MG63 (cell line): ENCODE data around the gene INHA. TPM values are rescaled to one million over a fixed set of nuclear protein-coding genes. Genes with fewer than 3 reads are reported as not detected.

Experiments
- DNase-seq: peaks from one replicate; pipeline ENCODE4 v3.0.0-alpha.2; 2020
- H3K27me3 ChIP-seq: fragments of 250-450 bp; sonication (Bioruptor Pico); 2 replicates; pipeline ENCODE4 v1.5.1; 2020; ENCODE audit warnings: mild to moderate bottlenecking, moderate library complexity
- H3K36me3 ChIP-seq: fragments of 250-450 bp; sonication (Bioruptor Pico); 2 replicates; pipeline ENCODE4 v1.5.1; 2020; ENCODE audit warnings: mild to moderate bottlenecking, moderate library complexity
- H3K4me3 ChIP-seq: fragments of 250-450 bp; sonication (Bioruptor Pico); 2 replicates; pipeline ENCODE4 v1.5.1; 2020; ENCODE audit warnings: mild to moderate bottlenecking, moderate library complexity
- H3K9me3 ChIP-seq: fragments of 250-450 bp; sonication (Bioruptor Pico); 2 replicates; pipeline ENCODE4 v1.5.1; 2020; ENCODE audit warnings: mild to moderate bottlenecking, moderate library complexity
- total RNA-seq: library from RNA; depleted of rRNA; stranded (reverse); fragments of >200 nt; shearing (Covaris generic); gene quantifications from 2 replicates; pipeline ENCODE4 v1.2.3, GENCODE V29; 2014; ENCODE audit warnings: low replicate concordance

INHA gene
- total RNA-seq, 1 experiment from 2014 or later, result not detected

DNA sequence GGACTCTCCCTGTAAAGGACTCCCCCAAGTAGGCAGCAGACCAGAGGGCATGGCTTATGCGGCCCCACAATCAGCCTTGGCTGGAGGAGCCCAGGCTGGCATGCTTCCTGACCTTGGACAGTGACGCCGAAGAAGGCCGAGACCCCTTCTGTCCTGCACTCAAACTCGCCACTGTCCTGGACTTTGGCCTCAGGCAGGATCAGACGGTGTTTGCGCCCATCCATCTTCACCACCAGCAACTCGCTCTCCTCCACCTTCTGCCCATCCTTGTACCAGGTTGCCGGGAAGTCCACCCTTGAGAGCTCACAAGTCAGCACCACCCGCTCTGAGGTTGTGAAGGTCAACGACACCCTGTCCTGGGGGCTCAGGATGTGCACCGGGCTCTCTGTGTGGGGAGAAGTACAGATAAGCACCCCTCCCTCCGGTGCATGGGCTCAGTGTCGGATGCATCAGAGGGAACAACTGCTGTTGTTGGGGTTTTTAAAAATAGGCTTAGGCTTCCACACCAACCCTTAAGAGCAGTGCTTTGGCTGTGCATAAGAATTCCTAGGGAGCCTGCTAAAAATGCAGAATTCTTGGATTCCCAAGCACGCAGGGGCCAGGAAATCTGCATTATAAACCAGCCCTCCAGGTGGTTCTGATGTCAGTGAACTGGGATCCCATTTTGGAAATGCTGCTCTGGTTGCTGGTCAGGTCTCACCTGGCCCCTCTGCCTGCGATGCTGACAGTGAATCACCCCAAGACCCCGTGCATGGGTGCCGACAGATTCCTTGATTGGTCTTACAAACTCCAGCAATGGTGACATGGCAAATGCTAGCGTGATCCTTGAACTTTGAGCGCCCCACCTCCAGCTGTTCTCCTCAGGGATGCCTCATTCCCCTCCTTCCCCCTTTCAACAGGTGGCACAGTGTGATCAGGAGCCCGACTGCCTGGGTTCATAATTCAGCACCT, 6.7 kb upstream of the INHA start:
- Histone ChIP-seq H3K36me3 (peaks cover 14% of the 10 kb centered on the region), H3K4me3 (no peak overlapping the region), H3K9me3 (no peaks in the 10 kb centered on the region), H3K27me3 (no peaks in the 10 kb centered on the region)
- DNase-seq, result no peak

DNA sequence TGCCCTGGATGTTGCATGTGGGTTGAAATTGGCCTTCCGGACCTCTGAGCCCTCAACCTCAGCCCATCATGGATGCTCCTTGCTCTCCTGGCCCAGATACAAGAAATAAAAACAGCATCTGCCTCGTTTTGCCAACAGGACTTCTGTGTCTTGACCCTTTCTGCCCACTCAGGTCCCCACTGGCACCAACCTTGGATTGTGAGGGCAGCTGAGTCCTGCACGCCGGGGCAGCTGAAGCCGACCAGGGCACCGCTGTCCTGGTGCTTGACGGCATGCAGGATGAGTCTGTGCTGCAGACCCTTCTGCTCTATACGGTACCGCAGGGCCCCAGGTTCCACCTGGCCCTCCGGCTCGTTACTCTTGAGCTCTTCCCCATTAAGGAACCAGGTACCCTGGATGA, 5.5 kb upstream of the INHA start:
- Histone ChIP-seq H3K36me3 (peaks cover 14% of the 10 kb centered on the region), H3K9me3 (no peaks in the 10 kb centered on the region), H3K4me3 (no peak overlapping the region), H3K27me3 (no peaks in the 10 kb centered on the region)
- no peak for DNase-seq

DNA sequence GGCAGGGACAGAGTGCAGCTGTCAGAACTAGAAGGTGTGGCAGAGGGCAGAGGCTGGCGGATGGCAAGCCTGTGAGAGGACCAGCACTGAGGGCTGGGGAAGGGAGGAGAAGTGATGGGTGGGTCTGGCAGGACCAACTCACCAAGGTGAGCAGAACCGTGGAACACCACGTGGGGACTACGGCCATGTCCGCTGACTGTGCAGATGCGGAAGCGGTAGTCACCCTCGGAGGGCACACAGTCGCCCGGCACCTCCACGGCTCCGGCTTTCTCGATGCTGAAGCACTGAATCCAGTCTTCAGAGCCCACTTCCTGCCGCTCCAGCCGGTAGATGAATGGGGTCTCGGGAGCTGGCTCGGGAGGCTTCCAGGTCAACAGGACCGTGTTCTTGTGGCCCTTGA, 5.0 kb upstream of the INHA start:
- Histone ChIP-seq H3K4me3 (no peak overlapping the region), H3K9me3 (no peaks in the 10 kb centered on the region), H3K36me3 (peaks cover 14% of the 10 kb centered on the region), H3K27me3 (no peaks in the 10 kb centered on the region)
- no peak for DNase-seq

DNA sequence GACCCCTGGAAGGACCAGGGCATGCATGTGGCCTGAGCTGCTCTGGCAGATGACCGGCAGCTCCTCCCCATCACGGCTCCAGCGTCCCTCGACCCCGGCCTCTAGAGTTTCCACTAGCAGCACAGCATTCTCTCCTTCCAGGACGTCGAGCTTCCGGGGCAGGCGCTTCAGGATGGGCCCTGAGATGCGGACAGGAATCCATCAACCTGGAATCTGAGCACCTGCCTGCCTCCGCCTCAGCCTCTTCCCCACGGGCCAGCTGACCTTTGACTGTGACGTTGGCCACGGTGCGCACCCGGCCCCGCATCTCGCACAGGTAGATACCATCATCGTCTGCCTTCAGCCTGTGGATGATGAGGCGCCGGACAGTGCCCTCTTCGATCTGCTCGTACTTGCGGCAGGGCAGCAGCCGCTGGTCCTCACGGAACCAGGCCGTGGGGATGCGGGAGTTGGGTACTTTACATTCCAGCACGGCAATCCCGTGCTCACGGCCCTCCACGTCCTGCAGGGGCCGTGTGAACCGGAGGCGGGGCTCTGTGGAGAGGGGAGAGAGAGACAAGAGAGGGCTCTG, 4.2 kb upstream of the INHA start:
- H3K27me3 ChIP-seq, result no peaks in the 10 kb centered on the region
- no peaks in the 10 kb centered on the region for H3K9me3 ChIP-seq
- H3K4me3 ChIP-seq, result no peak overlapping the region
- DNase-seq, result no peak
- peaks cover 14% of the 10 kb centered on the region for H3K36me3 ChIP-seq

DNA sequence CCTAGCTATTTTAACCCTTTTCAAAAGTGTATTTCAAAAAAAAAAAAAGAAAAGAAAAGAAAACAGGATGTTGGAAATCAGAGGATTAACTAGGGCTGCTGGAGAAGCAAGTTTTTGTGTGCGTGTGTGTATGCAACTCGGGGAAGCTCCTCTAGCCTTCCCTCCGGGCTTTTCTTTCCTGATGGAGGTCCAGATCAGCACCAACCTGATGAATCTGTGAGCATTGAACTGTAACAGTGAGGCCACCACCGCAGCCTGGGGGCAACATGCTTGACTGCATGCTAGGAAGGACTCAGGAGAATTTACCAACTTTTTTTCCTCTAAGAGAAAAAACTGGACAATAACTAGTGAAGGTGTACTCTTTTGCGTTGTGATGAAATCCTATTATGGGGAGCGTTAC, 3.1 kb upstream of the INHA start:
- H3K4me3 ChIP-seq, result no peak overlapping the region
- peaks cover 14% of the 10 kb centered on the region for H3K36me3 ChIP-seq
- H3K9me3 ChIP-seq, result no peaks in the 10 kb centered on the region
- no peaks in the 10 kb centered on the region for H3K27me3 ChIP-seq
- no peak for DNase-seq

DNA sequence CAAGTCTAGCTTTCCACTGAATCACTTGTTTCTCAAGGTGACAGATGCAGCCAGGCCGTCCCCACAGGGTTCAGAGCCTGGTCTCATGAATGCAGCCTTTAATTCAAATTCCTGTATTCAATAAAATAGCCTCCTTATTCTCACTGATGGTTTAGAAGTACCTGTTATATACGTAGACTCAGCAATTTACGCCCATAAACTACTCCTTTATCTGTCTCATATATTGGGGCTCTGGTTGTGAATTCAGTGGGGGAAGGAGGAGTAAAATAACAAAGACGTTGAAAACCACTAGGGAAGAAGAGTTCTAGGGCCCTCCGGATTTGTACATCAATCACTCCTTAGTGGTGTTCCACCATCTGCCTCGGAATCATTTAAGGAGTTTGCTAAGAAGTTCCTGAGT, 2.5 kb upstream of the INHA start:
- Histone ChIP-seq H3K4me3 (peak overlapping the region; percentile 69), H3K27me3 (no peaks in the 10 kb centered on the region), H3K9me3 (no peaks in the 10 kb centered on the region), H3K36me3 (peaks cover 14% of the 10 kb centered on the region)
- DNase-seq, result no peak

DNA sequence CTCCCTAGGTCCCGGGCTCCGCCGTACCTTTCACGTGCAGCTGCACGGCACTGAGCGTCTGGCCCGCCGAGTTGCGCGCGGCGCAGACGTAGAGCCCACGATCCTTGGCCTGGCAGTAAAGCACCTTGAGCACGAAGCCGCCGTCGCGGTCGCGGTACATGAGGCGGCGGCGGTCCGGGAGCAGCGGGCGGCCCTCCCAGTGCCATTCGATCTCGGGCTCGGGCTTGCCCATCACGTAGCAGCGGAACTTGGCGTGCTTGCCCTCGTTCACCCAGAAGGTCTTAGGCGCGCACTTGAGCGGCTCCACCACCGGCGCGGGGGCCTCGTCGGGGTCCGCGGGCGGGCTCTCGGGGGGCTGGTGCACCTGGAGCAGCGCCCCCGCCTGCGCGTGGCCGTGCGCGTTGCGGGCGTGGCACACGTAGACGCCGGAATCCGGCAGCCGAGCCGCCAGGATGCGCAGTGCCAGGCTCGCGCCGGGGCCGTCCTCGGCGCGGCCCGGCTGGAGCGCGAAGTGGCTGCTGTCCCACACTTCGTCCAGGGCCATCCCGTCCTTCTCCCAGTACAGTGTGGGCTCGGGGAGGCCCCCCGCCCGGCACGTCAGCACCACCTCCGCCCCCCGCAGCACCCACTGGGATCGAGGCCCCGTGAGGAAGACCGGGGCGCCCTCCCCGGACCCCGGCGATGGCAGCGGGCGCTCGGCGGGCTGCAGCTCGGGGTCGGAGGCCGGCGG, 1.8 kb upstream of the INHA start:
- Histone ChIP-seq H3K36me3 (peaks cover 14% of the 10 kb centered on the region), H3K27me3 (no peaks in the 10 kb centered on the region)

DNA sequence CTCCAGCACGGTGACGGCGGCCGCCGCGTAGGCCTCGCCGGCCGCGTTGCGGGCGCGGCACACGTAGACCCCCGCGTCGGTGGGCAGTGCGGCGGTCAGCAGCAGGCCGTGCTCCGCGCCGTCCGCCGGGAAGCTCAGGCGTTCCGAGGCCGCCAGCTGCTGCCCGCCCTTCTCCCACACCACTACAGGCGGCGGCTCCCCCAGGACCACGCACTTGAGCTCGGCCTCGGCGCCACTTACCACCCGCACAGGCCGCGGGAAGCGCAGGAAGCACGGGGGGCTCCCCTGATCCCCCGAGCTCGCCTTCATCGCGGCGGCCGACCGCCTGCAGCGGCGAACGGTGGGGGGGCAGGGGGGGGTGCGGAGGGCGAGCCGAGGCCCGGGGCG, 1.2 kb upstream of the INHA start:
- DNase-seq, result peak; percentile 22

More for the DNA sequence above, 1.8 kb upstream of the INHA start:
- Histone ChIP-seq H3K4me3 (peak overlapping the region; percentile 69), H3K9me3 (no peaks in the 10 kb centered on the region)
- DNase-seq, result peak; percentile 53

DNA sequence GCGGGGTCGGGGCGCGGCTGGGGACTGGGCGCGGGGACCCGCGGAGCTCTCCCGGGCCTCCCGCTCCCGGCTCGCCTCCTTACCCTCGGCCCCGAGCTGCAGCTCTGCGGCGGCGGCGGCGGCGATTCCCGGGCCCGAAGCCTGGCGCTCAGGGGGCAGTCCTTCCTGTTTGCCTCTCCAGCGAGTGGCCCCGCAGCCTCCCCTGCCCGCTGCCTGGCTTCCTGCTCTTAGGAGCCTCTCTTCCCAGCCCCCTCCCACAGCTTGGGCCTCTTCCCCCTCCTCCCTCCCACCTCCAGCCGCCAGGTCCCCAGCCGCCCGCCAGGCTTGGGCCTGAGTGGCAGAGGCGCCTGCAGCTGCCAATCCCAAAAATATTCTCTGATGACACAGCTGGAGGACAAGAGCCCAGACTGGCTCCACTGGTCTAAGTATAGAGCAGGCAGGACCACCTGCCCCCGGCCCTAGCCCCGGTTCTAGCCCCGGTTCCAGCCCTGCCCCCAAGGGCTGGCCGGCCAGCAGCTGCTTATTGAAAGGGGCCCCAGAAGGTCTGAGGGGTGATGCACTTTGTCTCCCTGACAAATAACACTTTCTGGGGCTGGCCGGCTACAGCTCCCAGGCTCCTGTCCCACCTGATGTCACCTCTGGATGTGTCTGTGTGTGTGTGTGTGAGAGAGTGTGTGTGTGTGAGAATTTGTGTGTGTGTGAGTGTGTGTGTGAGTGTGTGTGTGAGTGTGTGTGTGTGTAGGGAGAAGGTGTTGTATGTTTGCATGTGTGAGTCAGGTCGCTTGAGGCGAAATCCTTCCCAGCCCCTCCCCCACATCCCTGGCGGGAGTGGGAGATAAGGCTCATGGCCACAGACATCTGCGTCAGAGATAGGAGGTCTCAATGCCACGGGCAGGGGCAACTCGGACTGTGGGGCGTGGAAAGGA, 536 bp upstream of the INHA start, which contains the start of gene OBSL1:
Gene OBSL1 (minus strand): TSS at position 229 of the 926 bp plus-strand sequence. CDS start 307 bp downstream, outside the sequence.
- Histone ChIP-seq H3K9me3 (no peaks in the 10 kb centered on the region), H3K36me3 (peaks cover 14% of the 10 kb centered on the region), H3K27me3 (no peaks in the 10 kb centered on the region), H3K4me3 (peak within 1 kb of the TSS; percentile 69)
- peak; percentile 89 for DNase-seq

More for the DNA sequence above, 1.2 kb upstream of the INHA start:
- no peaks in the 10 kb centered on the region for H3K27me3 ChIP-seq
- H3K36me3 ChIP-seq, result peaks cover 14% of the 10 kb centered on the region
- no peaks in the 10 kb centered on the region for H3K9me3 ChIP-seq
- peak overlapping the region; percentile 69 for H3K4me3 ChIP-seq

DNA sequence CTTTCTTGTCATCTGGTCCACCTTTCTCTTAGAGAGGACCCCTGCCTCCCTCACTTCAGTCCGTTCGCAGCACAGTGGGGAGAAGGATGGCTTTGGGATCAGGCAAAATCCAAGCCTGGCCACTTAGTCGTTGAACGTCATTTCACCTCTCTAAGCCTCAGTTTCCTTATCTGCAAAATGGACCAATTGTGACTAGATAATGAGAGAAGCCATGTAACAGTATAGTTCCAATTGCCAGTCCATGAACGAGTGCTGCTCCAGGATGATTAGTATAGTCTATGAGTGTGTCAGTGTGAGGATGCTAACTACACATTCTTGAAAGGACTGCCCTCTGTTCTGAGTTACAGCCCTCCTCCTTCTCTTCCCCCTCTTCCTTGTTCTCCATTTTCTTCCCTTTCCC, 1.1 kb downstream of the INHA start:
- DNase-seq, result no peak
- Histone ChIP-seq H3K4me3 (no peak overlapping the region), H3K9me3 (no peaks in the 10 kb centered on the region), H3K27me3 (no peaks in the 10 kb centered on the region), H3K36me3 (peaks cover 14% of the 10 kb centered on the region)

DNA sequence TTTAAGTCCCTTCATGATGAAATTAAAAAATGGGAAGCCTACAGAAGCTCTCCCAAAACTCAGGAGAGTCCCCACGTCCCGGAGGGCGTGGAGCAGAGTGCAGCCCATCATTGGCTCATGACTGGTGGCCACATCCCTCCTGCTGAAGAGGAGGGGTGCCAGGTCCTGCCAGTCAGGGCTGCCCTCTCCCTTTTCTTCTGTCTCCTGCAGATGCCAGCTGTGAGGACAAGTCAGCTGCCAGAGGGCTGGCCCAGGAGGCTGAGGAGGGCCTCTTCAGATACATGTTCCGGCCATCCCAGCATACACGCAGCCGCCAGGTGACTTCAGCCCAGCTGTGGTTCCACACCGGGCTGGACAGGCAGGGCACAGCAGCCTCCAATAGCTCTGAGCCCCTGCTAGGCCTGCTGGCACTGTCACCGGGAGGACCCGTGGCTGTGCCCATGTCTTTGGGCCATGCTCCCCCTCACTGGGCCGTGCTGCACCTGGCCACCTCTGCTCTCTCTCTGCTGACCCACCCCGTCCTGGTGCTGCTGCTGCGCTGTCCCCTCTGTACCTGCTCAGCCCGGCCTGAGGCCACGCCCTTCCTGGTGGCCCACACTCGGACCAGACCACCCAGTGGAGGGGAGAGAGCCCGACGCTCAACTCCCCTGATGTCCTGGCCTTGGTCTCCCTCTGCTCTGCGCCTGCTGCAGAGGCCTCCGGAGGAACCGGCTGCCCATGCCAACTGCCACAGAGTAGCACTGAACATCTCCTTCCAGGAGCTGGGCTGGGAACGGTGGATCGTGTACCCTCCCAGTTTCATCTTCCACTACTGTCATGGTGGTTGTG, 2.6 kb downstream of the INHA start:
- DNase-seq, result no peak
- Histone ChIP-seq H3K36me3 (peaks cover 4% of the 10 kb centered on the region), H3K9me3 (no peaks in the 10 kb centered on the region), H3K27me3 (no peaks in the 10 kb centered on the region), H3K4me3 (no peak overlapping the region)

DNA sequence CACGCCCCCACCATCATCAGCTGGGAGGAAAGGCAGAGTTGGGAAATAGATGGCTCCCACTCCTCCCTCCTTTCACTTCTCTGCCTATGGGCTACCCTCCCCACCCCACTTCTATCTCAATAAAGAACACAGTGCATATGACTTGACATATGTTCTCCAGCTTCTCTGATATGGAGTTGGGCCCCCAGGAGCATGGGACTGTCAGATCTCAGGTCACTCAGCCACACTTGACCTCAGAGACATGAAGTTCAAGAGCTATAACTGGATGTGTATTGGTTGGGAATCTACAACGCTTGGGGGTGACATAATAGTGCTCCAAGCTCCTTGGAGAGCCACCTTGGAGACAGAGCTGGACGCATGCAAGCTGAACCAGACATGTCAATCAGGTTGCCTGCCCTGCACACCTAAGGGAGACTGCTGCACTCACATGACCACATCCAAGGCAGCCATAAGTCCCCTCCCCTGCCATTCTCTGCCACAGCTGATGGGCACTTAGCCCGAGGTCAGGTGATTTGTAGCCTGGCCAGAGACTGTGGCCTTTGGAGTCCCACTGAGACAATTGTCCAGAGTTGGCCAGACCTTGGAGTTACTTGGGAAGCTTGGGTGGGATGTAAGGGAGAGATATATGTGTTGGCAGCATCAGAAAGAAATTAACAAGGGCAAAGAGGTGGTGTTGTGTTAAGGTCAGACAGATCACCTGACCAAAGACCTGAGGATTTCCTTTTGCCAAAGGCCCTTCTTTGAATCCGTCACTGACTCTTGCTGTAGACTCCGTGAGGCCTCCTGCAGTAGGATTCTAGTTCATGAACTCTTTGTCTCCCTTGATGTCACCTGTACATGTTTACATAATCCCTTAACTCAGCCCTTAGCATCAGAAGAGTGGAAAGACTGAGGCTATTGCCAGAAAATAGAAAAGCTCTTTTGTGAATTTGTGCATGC, 3.7 kb downstream of the INHA start:
- Histone ChIP-seq H3K4me3 (no peak overlapping the region), H3K27me3 (no peaks in the 10 kb centered on the region), H3K36me3 (no peaks in the 10 kb centered on the region), H3K9me3 (no peaks in the 10 kb centered on the region)
- DNase-seq, result no peak

DNA sequence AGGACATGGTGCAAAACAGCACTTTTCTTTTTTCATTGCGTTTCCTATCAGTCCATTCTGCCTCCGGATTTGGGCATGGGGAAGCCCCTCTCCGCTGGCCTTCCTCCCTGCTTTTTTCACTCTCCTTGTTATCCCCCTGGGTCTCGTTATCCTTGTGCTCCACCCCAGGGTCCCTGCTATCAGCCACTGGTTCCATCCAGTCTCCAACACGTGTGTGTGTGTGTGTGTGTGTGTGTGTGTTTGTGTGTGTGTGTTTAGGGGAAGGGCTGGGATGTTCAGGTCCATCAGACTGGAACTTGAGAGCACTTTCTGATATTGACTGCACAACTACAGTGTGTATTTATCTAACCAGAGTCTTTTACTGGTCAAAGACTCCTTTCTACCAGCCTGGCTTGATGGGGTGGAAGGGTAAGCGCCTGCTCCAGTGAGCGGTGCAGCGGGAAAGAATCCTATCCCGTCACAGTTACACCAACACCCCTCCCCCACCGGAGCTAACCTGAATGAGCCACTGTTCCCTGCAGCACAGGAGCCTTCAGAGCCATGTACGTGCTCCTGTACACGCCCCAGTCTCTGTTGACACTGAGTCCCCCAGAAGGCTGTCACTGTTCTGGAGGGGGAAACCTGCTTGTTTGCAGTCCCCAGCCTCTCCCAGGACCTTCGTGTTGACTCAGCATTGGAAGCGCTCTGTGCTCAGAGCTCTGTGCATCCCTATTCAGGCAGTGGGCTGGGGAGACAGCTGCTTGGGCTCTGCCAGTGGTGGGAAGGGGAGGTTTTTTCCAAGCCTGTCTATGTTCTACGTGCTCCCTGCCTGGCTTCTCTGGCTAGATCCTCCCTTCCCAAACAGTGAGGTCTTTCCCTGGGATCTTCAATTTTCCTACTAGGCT, 4.6 kb downstream of the INHA start:
- no peak for DNase-seq
- Histone ChIP-seq H3K4me3 (no peak overlapping the region), H3K9me3 (no peaks in the 10 kb centered on the region), H3K27me3 (no peaks in the 10 kb centered on the region), H3K36me3 (no peaks in the 10 kb centered on the region)
